Jurkat, Clone E6-1 (cell line): ENCODE data around the gene AHI1. TPM values are rescaled to one million over a fixed set of nuclear protein-coding genes. Genes with fewer than 3 reads are reported as not detected.

Experiments used
- DNase-seq: peaks from one replicate; pipeline ENCODE4 v3.0.0-alpha.2; 2011; ENCODE audit warnings: low read depth, low spot score
- H3K4me3 ChIP-seq: 2 replicates; pipeline ENCODE4 v1.5.1; 2011; ENCODE audit warnings: mild to moderate bottlenecking, low read length, control low read depth, moderate library complexity
- polyA plus RNA-seq: library from polyadenylated mRNA; unstranded; fragments of >200 nt; gene quantifications from one replicate; pipeline ENCODE4 v1.2.1, GENCODE V29; 2012; ENCODE audit warnings: missing spikeins; ENCODE audit not compliant: insufficient read length, insufficient read depth

AHI1 gene
- 16.0 TPM for polyA plus RNA-seq

- DNase-seq, result peak; percentile 79
- H3K4me3 ChIP-seq, result peak within 1 kb of the TSS; percentile 87
Measured at GRCh38 chr6:135497412-135498184, at the start of gene AHI1. Gene AHI1, minus strand, starts transcription at chr6:135497740. Its CDS starts 5,503 bp downstream, at chr6:135492237.

GRCh38 chr6:135546680-135547418, 49.3 kb upstream of the AHI1 start:
- no peak for DNase-seq
- H3K4me3 ChIP-seq, result no peak overlapping the region

- H3K4me3 ChIP-seq, result no peak overlapping the region
- DNase-seq, result no peak
Measured at GRCh38 chr6:135546206-135546605, 48.7 kb upstream of the AHI1 start.

- H3K4me3 ChIP-seq, result no peak overlapping the region
- no peak for DNase-seq
Measured at GRCh38 chr6:135540207-135540840, 42.8 kb upstream of the AHI1 start.

GRCh38 chr6:135537741-135538301, 40.3 kb upstream of the AHI1 start:
- no peak overlapping the region for H3K4me3 ChIP-seq
- no peak for DNase-seq

- H3K4me3 ChIP-seq, result no peak overlapping the region
Measured at GRCh38 chr6:135535989-135536414, 38.5 kb upstream of the AHI1 start.

GRCh38 chr6:135534773-135535380, 37.3 kb upstream of the AHI1 start:
- DNase-seq, result no peak
- no peak overlapping the region for H3K4me3 ChIP-seq

More at GRCh38 chr6:135535989-135536414, 38.5 kb upstream of the AHI1 start:
- peak; percentile 39 for DNase-seq

GRCh38 chr6:135532559-135532958, 35.0 kb upstream of the AHI1 start:
- DNase-seq, result no peak
- H3K4me3 ChIP-seq, result no peak overlapping the region

GRCh38 chr6:135531954-135532490, 34.5 kb upstream of the AHI1 start:
- H3K4me3 ChIP-seq, result no peak overlapping the region

GRCh38 chr6:135530113-135530512, 32.6 kb upstream of the AHI1 start:
- H3K4me3 ChIP-seq, result no peak overlapping the region

More at GRCh38 chr6:135531954-135532490, 34.5 kb upstream of the AHI1 start:
- peak; percentile 15 for DNase-seq

GRCh38 chr6:135527960-135528249, 30.4 kb upstream of the AHI1 start:
- no peak for DNase-seq
- no peak overlapping the region for H3K4me3 ChIP-seq

More at GRCh38 chr6:135530113-135530512, 32.6 kb upstream of the AHI1 start:
- no peak for DNase-seq

- H3K4me3 ChIP-seq, result no peak overlapping the region
- DNase-seq, result no peak
Measured at GRCh38 chr6:135527116-135527959, 29.8 kb upstream of the AHI1 start.

GRCh38 chr6:135525594-135525993, 28.1 kb upstream of the AHI1 start:
- no peak for DNase-seq

GRCh38 chr6:135522965-135523692, 25.6 kb upstream of the AHI1 start:
- no peak overlapping the region for H3K4me3 ChIP-seq
- no peak for DNase-seq

More at GRCh38 chr6:135525594-135525993, 28.1 kb upstream of the AHI1 start:
- H3K4me3 ChIP-seq, result no peak overlapping the region

GRCh38 chr6:135521431-135521830, 23.9 kb upstream of the AHI1 start:
- no peak overlapping the region for H3K4me3 ChIP-seq
- DNase-seq, result no peak

GRCh38 chr6:135520781-135521180, 23.2 kb upstream of the AHI1 start:
- no peak overlapping the region for H3K4me3 ChIP-seq
- DNase-seq, result no peak

GRCh38 chr6:135519348-135519747, 21.8 kb upstream of the AHI1 start:
- H3K4me3 ChIP-seq, result no peak overlapping the region
- DNase-seq, result no peak
